PC-9 (cell line): ENCODE results near the gene GNG7. TPM values are rescaled to one million over a fixed set of nuclear protein-coding genes. Genes with fewer than 3 reads are reported as not detected.

Experiments
- BruUV-seq: library from RNA; stranded (reverse); fragments of 400-500 nt; replicated peaks from 2 replicates; lab custom pipeline; 2021; lab: Mats Ljungman, UMichigan
- CTCF ChIA-PET: fragments of 300-600 bp; sonication (Branson Sonifier 250); formaldehyde crosslinking; loops from one replicate; lab custom pipeline; 2022; ENCODE audit warnings: antibody characterized with exemption; lab: Charles Lee
- POLR2A ChIA-PET: fragments of 300-600 bp; sonication (Branson Sonifier 250); formaldehyde crosslinking; loops from one replicate; lab custom pipeline; 2022; ENCODE audit warnings: antibody characterized with exemption; ENCODE audit not compliant: unreplicated experiment; lab: Charles Lee
- DNase-seq, 2 experiments: peaks; one replicate each; pipeline versions ENCODE4 v3.0.0 to v3.0.0-alpha.2; 2015 to 2022; ENCODE audit warnings: mixed read lengths in 1 of 2
- H2AFZ ChIP-seq: fragments of 200-600 bp; sonication (generic); 2 replicates; pipeline ENCODE4 v1.8.1; 2017; ENCODE audit warnings: antibody characterized with exemption
- H3F3A ChIP-seq: fragments of 200-600 bp; sonication (generic); 2 replicates; pipeline ENCODE4 v1.8.1; 2017; ENCODE audit warnings: antibody characterized with exemption, mild to moderate bottlenecking, low read depth; ENCODE audit not compliant: insufficient read depth
- H3K27ac ChIP-seq: fragments of 200-600 bp; sonication (generic); 2 replicates; pipeline ENCODE4 v1.6.1; 2016; ENCODE audit warnings: mixed run types
- H3K27me3 ChIP-seq: fragments of 200-600 bp; sonication (generic); 2 replicates; pipeline ENCODE4 v1.6.1; 2016; ENCODE audit warnings: low read depth, mixed run types; ENCODE audit not compliant: insufficient read depth
- H3K36me3 ChIP-seq: fragments of 200-600 bp; sonication (generic); 2 replicates; pipeline ENCODE4 v1.6.1; 2016; ENCODE audit warnings: low read depth, mixed run types
- H3K4me1 ChIP-seq: fragments of 200-600 bp; sonication (generic); replicated peaks from 2 replicates; pipeline ENCODE4 v1.6.1; 2016; ENCODE audit warnings: mixed run types; ENCODE audit not compliant: insufficient read depth
- H3K4me2 ChIP-seq: fragments of 200-600 bp; sonication (generic); 2 replicates; pipeline ENCODE4 v1.6.1; 2017; ENCODE audit warnings: mixed run types
- H3K4me3 ChIP-seq: fragments of 200-600 bp; sonication (generic); 2 replicates; pipeline ENCODE4 v1.6.1; 2016; ENCODE audit warnings: mixed run types
- H3K79me2 ChIP-seq: fragments of 200-600 bp; sonication (generic); 2 replicates; pipeline ENCODE4 v1.6.1; 2017; ENCODE audit warnings: low read depth, mixed run types
- H3K9me2 ChIP-seq: fragments of 200-600 bp; sonication (generic); 2 replicates; pipeline ENCODE4 v1.8.1; 2017; ENCODE audit warnings: mild to moderate bottlenecking; ENCODE audit not compliant: insufficient read depth
- H3K9me3 ChIP-seq: fragments of 200-600 bp; sonication (generic); 2 replicates; pipeline ENCODE4 v1.8.1; 2016; ENCODE audit warnings: low read depth; ENCODE audit not compliant: insufficient read depth
- H4K20me1 ChIP-seq: fragments of 200-600 bp; sonication (generic); 2 replicates; pipeline ENCODE4 v1.8.1; 2017; ENCODE audit not compliant: insufficient read depth
- CTCF ChIP-seq: fragments of 200-600 bp; sonication (generic); conservative IDR thresholded peaks from 2 replicates; pipeline ENCODE4 v1.6.1; 2017; ENCODE audit warnings: mixed run types, antibody characterized with exemption, mild to moderate bottlenecking, moderate library complexity
- EZH2 ChIP-seq: fragments of 200-600 bp; sonication (generic); IDR thresholded peaks from 2 replicates; pipeline ENCODE4 v1.8.0; 2017; ENCODE audit warnings: antibody characterized with exemption, low read depth
- intact Hi-C: fragments of 100-400 bp; cut with micrococcal nuclease; formaldehyde crosslinking; loops from one replicate; pipeline ENCODE4 v1.10.0; 2022; ENCODE audit not compliant: unreplicated experiment
- total RNA-seq: library from RNA; stranded (reverse); gene quantifications from 2 replicates; pipeline ENCODE4 v1.2.3, GENCODE V29; 2021

The GNG7 gene
- total RNA-seq, 1 experiment from 2014 or later, result 2.8 TPM

GRCh38 chr19:2638417-2638940, 64.0 kb downstream of the GNG7 start:
- POLR2A ChIA-PET, result no interaction called here
- no peak overlapping the region for H3K4me2 ChIP-seq

GRCh38 chr19:2636897-2637683, 65.4 kb downstream of the GNG7 start:
- intact Hi-C loops, result loop anchor here (1.0 kb wide), 1 partner anchor 163 kb away; no protein-coding TSS in a partner anchor
- Histone ChIP-seq H3F3A (no peaks in the 10 kb centered on the region), H3K4me3 (no peak overlapping the region), H3K9me3 (no peaks in the 10 kb centered on the region), H3K4me2 (peak overlapping the region; percentile 59; the same call in 1 of the 2 replicates), H3K27ac (no peak overlapping the region), H3K79me2 (no peaks in the 10 kb centered on the region), H3K27me3 (peaks cover 21% of the 10 kb centered on the region), H2AFZ (no peak overlapping the region), H3K4me1 (no peaks in the 10 kb centered on the region), H3K9me2 (no peaks in the 10 kb centered on the region), H4K20me1 (no peaks in the 10 kb centered on the region), H3K36me3 (no peaks in the 10 kb centered on the region)
- BruUV-seq, result no TSS peak
- TF ChIP-seq CTCF (peak; percentile 84), EZH2 (no peak)
- CTCF ChIA-PET, result interaction anchor here (0.6 to 1.0 kb wide), 9 partner anchors 17 to 461 kb away, joined by 3 to 10 read pairs (median 6); partner anchors contain the start of gene LMNB2
- DNase-seq, result peak in 1 of 2 experiments; percentile 54
- POLR2A ChIA-PET, result interaction anchor here (0.6 kb wide), 2 partner anchors 161 to 180 kb away, joined by 3 to 4 read pairs; partner anchors contain the start of genes GADD45B and LMNB2

More at GRCh38 chr19:2638417-2638940, 64.0 kb downstream of the GNG7 start:
- Histone ChIP-seq H3K9me3 (no peaks in the 10 kb centered on the region), H2AFZ (no peak overlapping the region), H3K27ac (no peak overlapping the region), H3K4me1 (no peaks in the 10 kb centered on the region), H3F3A (no peaks in the 10 kb centered on the region), H4K20me1 (no peaks in the 10 kb centered on the region), H3K4me3 (no peak overlapping the region), H3K9me2 (no peaks in the 10 kb centered on the region), H3K79me2 (no peaks in the 10 kb centered on the region), H3K36me3 (no peaks in the 10 kb centered on the region), H3K27me3 (peaks cover 23% of the 10 kb centered on the region)
- CTCF ChIA-PET, result no interaction called here
- TF ChIP-seq CTCF (no peak), EZH2 (no peak)
- intact Hi-C loops, result no loop called here
- no peak for DNase-seq
- BruUV-seq, result no TSS peak

- Histone ChIP-seq H2AFZ (no peak overlapping the region), H3K27ac (no peak overlapping the region)
- intact Hi-C loops, result no loop called here
Measured at GRCh38 chr19:2636141-2636896, 66.2 kb downstream of the GNG7 start.

More at GRCh38 chr19:2636141-2636896, 66.2 kb downstream of the GNG7 start:
- Histone ChIP-seq H3K4me1 (no peaks in the 10 kb centered on the region), H3K9me3 (no peaks in the 10 kb centered on the region), H3K79me2 (no peaks in the 10 kb centered on the region), H3K4me3 (no peak overlapping the region), H3K27me3 (peaks cover 21% of the 10 kb centered on the region), H3F3A (no peaks in the 10 kb centered on the region), H3K4me2 (no peak overlapping the region), H3K36me3 (no peaks in the 10 kb centered on the region), H4K20me1 (no peaks in the 10 kb centered on the region), H3K9me2 (no peaks in the 10 kb centered on the region)
- ChIA-PET POLR2A (interaction anchor here (0.6 kb wide), 2 partner anchors 161 to 180 kb away, joined by 3 to 4 read pairs; partner anchors contain the start of genes GADD45B and LMNB2), CTCF (interaction anchor here (0.7 kb wide), 1 partner anchor 148 kb away, joined by 3 read pairs; no protein-coding TSS in a partner anchor)
- BruUV-seq, result no TSS peak
- DNase-seq, result no peak
- TF ChIP-seq CTCF (no peak), EZH2 (no peak)
